T47D (cell line): ENCODE results near the gene GSAP.

Experiments used
- DNase-seq, 2 experiments: peaks; one replicate each; pipeline versions ENCODE4 v3.0.0 to v3.0.0-alpha.2; 2011 to 2012; ENCODE audit warnings: low read depth in 1 of 2, low spot score in 1 of 2
- JUND ChIP-seq: IDR thresholded peaks from 2 replicates; pipeline ENCODE4 v1.6.1; 2012; ENCODE audit warnings: low read depth
- in situ Hi-C: cut with HindIII; loops from 2 replicates; pipeline ENCODE4 v1.10.0; 2016; ENCODE audit warnings: low sequenced_read_pairs, low pct_unique_long_range_greater_than_20kb

The GSAP gene

DNA sequence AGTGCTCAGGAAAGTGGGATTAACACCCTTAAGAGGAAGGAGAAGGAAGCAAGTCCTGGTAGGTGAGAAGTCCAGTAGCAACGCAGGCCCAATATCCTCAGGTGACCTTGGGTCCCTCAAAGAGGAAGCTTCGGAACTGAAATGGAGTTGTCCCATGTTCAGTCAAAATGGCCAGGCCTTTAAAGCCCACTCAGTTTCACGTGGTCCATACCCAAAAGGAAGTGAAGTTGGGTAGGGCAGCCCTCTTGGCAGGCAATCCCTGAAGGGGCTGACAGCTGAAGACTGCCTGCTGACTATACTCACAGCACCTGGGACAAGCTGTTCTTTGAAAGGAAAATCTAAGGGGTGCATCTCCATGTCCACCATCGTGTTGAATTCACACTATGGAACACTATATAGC lies 3.0 kb downstream of the GSAP start:
- TF ChIP-seq JUND = no peak

DNA sequence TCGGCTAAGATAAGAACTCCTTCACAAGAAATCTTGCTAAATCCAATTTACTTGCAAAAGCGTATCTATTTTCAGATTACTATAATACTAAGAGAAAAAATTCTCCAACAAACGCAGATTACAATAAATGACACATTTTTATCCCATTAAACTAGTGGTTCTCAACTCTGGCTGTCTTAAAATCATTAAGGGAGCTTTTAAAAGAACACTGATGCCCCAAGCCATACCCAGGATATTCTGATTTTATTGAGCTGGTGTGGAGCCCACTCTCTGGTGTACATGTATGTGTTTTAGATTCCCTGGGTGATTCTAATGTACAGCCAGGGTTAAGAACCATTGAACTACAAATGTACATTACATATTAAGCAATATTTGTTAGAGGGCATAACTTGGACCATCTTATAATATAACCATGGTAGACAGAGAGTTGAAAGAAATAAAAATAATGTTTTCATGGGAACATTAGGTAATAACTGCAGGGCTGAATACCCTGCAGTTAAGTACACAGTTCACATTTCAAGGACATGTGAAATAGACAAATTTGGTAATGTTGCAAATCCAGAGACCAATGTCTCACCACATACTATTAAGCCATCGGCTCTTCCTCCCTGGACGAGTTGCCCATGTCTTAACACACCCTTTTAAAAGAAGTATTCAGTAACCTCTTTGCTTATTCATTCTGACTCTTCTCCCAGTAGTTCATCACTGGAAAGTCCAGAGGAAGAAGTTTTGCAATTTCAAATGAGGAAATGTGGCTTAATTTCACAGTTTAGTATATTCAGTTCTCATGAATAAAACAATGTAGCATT lies 6.2 kb downstream of the GSAP start:
- in situ Hi-C loops = no loop called here
- no peak for TF ChIP-seq JUND
- DNase-seq = no peak

More for the DNA sequence above, 3.0 kb downstream of the GSAP start:
- no peak for DNase-seq
- in situ Hi-C loops = no loop called here

DNA sequence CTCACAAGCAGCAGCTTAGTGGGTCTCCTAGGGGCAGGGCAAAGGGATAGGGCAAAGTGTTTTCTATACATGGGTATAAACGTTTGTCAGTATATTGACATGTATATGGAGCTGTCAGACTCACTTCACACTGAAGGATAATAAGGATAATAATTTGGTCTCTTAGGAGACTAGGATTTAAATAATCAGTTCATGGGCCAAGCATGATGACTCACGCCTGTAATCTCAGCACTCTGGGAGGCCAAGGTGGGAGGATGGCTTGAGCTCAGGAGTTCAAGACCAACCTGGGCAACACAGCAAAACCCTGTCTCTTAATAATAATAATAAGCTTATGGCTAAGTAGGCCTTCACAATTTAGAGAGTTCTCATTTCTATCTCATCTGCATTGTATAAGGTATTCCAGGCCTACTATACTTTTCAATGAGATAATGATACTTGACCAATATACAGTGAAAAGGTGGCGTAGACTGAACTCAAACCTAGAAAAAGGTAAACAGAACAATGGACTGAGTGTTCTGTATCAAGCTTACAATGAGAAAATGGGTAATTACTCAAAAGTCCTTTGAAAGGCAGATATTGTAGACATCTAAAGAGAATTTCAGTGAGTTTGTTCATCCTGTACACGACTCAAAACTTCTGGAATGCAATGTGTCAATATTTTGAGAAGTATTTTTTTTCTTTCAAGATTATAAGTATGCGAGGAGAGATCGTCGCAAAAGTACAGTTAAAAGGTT lies 7.0 kb downstream of the GSAP start:
- no peak for TF ChIP-seq JUND
- DNase-seq = no peak
- in situ Hi-C loops = no loop called here

DNA sequence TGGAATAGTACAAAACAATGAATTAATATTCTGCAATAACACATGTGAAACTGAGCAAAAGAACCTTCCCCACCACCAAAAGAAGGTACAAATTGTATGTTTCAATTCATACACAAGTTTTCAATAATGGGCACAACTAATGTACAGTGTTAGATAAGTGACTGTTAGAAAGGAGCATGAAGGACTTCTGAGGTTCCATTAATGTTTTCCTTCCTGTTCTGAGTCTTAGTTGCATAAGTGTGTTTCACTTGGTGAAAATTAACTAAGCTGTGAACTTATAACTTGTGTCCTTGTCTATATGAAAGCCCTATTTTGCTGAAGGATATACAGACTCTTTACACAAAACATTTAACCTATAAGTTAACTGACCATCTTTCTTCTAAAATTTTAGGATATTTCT lies 8.2 kb downstream of the GSAP start:
- TF ChIP-seq JUND = no peak
- no peak for DNase-seq
- in situ Hi-C loops = no loop called here

GRCh38 chr7:77406421-77406820 lies 9.7 kb downstream of the GSAP start:
- no peak for TF ChIP-seq JUND
- no peak for DNase-seq
- in situ Hi-C loops = no loop called here

DNA sequence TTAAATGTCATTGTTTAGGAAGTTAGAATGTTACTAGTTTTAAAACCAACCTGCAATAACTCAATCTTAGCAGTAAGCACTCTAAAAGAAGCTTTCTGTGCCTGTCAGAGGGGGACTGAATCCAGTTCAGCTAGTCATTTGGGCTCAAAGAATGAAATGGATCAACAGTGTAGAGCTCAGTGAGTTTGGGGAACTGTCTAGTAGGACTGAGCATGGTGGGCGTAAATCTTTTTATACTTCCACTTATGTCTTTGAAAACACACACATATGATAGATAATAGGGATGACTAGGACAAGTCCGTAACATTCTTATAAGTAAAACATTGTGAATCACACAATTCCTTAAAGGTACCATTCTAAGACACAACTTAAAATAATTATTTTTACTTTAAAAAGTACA lies 11.5 kb downstream of the GSAP start:
- in situ Hi-C loops = no loop called here
- no peak for DNase-seq
- no peak for TF ChIP-seq JUND

DNA sequence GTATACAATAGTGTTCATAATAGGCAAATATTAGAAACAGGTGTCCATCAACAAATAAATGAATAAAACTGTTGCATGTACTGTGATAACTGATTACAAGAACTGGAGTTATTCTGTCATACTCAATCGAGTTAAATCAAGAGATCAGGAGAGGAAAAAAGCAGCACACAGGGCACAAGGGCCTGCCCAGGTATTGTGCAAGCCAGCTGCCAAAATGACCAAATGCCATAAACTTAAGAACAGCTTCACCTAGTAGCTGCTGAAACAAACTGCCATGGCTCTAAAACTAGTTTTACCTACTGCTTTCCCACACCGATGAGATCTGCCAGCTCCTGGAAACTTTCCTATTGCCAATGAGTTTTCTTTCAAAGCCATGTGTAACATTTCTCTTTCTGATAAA lies 12.2 kb downstream of the GSAP start:
- in situ Hi-C loops = no loop called here
- no peak for TF ChIP-seq JUND
- no peak for DNase-seq

DNA sequence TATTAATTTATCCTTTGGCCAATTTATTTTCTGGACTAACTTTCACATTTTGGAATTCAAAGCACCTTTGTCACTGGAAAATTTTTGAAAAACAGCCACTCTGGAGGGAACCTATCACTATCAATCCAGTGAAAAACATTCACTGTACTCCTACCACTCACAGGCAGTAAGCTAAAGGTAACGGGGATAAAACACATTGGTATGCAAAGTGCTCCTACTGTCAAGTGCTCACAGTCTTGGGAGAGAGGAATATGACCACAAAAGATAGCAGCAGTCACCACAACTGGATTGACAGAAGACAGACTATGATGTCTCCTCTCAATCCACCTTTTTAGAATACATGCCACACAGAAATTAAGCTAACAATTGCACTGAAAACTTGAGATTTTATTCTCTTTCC lies 13.3 kb downstream of the GSAP start:
- DNase-seq = no peak
- no peak for TF ChIP-seq JUND
- in situ Hi-C loops = no loop called here

DNA sequence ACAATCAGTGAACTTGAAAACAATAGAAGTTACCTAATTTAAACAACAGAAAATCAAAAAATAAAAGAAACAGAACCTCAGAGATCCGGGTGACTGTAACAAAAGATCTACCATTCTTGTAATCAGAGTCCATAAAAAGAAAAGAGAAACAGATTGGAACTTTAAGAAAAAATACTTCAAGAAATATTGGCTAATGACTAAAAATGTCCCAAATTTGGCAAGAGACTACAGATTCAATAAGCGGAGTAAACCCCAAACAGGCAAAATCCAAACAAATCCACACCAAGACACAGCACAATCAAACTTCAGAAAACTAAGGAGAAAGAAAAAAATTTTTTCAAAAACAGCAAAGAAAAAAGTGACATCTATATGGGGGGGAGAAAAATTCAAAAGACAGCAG lies 15.1 kb downstream of the GSAP start:
- in situ Hi-C loops = no loop called here

DNA sequence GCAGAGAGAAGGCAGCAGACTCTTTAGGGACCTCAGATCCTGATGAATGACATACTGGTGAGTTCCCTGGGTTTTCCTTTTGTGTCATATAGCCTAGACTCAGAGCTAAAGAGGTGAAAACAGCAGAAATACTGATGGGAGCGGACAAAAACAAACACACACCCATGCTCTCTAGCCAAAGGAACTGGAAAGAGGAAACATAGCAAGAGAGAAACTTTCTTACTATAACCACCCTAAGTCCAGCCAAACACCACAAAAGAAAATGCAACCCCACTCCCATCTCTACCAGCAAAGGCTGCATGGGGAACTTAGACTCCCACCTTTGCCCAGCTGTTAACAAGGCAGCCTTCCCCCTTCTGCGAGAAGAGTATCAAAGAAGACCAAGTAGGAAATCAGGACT lies 16.3 kb downstream of the GSAP start:
- TF ChIP-seq JUND = no peak
- no peak for DNase-seq
- in situ Hi-C loops = no loop called here

More for the DNA sequence above, 15.1 kb downstream of the GSAP start:
- TF ChIP-seq JUND = no peak
- no peak for DNase-seq

GRCh38 chr7:77396894-77397547 lies 19.1 kb downstream of the GSAP start:
- TF ChIP-seq JUND = no peak
- no peak for DNase-seq
- in situ Hi-C loops = no loop called here

DNA sequence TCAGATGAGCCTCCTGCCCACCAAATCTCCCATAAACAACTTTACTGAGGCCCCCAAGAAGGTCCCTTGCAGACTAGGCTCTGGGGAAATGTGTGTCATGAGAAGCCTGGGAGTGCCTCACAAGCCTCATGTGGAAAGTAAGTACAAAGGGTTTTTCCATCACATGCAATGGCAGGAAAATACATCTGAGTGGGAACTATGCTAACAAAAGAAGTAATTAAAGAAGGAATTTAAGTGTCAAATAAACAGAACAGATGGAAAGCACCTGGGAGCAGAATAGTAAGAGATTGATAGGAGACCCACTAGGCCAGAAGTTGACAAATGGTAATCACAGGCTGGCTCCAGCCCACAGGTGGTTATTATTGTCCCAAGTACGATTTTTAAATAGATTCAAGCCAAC lies 20.5 kb downstream of the GSAP start:
- TF ChIP-seq JUND = no peak
- in situ Hi-C loops = no loop called here
- DNase-seq = no peak

GRCh38 chr7:77393954-77394353 lies 22.2 kb downstream of the GSAP start:
- TF ChIP-seq JUND = no peak
- DNase-seq = no peak
- in situ Hi-C loops = no loop called here
